ENCODE measurements around the gene TENT4B. TPM values are rescaled to one million over a fixed set of nuclear protein-coding genes. Genes with fewer than 3 reads are reported as not detected.

Gene TENT4B
- total RNA-seq, 3 donors from 2014 or later = 13.4 to 16.4 (median 13.6) TPM

DNA sequence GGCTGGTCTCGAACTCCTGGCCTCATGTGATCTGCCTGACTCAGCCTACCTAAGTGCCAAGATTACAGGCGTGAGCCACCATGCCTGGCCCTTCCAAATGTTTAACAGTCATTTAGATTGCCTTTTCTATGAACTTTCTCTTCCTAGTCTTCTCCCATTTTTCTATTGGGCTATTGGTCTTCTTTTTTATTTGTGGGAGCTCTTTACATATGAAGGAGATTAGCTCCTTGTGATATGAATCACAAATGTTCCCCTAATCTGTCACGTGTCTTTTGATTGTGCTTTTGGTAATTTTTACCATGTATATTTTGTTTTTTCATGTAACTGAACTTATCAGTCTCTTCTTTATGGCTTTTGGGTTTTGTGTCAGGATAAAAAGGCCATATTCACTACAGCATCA, 125.1 kb downstream of the TENT4B start:
- Histone ChIP-seq H3K9me3 (no peaks in the 10 kb centered on the region), H3K4me1 (no peaks in the 10 kb centered on the region), H3K4me3 (no peak overlapping the region), H3K27ac (no peak overlapping the region), H3K36me3 (no peaks in the 10 kb centered on the region), H3K27me3 (no peaks in the 10 kb centered on the region)
- intact Hi-C loops (cut with DNase I; ENCODE audit: low total_unique reads) = no loop called here
- DNase-seq (ENCODE audit: low spot score in 2 of 2) = no peak
- no peak for TF ChIP-seq POLR2A (IDR thresholded peaks at IDR 0.05)
- TF ChIP-seq, protein P1, sequence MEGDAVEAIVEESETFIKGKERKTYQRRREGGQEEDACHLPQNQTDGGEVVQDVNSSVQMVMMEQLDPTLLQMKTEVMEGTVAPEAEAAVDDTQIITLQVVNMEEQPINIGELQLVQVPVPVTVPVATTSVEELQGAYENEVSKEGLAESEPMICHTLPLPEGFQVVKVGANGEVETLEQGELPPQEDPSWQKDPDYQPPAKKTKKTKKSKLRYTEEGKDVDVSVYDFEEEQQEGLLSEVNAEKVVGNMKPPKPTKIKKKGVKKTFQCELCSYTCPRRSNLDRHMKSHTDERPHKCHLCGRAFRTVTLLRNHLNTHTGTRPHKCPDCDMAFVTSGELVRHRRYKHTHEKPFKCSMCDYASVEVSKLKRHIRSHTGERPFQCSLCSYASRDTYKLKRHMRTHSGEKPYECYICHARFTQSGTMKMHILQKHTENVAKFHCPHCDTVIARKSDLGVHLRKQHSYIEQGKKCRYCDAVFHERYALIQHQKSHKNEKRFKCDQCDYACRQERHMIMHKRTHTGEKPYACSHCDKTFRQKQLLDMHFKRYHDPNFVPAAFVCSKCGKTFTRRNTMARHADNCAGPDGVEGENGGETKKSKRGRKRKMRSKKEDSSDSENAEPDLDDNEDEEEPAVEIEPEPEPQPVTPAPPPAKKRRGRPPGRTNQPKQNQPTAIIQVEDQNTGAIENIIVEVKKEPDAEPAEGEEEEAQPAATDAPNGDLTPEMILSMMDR (IDR thresholded peaks at IDR 0.05) = no peak
- no peak for TF ChIP-seq POLR2AphosphoS5 (IDR thresholded peaks at IDR 0.05)

DNA sequence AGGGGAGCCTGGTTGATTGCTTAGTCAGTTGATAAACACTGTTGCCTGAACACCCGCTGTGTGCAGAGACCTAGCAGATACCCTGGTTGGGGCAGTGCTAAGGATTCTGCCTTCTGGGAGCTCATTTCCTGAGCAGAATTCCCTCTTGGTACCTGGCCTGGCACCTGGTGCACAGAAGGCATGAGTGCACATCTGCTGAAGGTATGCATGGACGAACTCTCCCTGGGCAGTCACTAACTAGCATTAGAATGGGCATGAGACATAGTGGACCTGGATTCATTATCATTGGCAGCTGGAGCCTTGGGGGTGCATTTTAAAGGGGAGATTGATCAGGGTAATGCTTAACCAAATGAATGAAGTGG, 126.4 kb downstream of the TENT4B start:
- no peak for DNase-seq (ENCODE audit: low spot score in 2 of 2)
- no peak for TF ChIP-seq POLR2AphosphoS5 (IDR thresholded peaks at IDR 0.05)
- TF ChIP-seq, protein P1 (IDR thresholded peaks at IDR 0.05) = no peak
- no peak for TF ChIP-seq POLR2A (IDR thresholded peaks at IDR 0.05)
- Histone ChIP-seq H3K9me3 (no peaks in the 10 kb centered on the region), H3K4me3 (no peak overlapping the region), H3K27me3 (no peaks in the 10 kb centered on the region), H3K4me1 (no peaks in the 10 kb centered on the region), H3K36me3 (no peaks in the 10 kb centered on the region), H3K27ac (no peak overlapping the region)
- intact Hi-C loops (cut with DNase I; ENCODE audit: low total_unique reads) = no loop called here

DNA sequence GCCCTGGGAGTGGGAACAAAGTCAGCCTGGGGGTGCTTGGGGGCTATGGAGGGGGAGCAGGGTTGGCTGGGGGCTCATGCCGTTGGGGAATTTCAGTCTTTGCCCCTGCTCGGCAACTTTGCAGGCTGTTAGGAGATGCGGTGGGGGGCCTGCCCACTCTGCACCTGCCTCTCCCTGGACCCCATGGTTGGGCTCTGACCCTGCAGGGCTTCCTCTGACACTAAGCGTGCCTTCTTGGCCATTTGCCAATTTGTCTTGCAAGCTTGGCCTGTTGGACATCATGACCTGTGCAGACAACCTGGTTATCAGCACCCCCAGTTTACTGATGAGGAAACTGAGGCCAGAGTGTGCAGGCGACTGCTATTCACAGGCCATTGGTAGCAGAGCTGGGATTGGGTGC, 127.8 kb downstream of the TENT4B start:
- no peaks in the 10 kb centered on the region for H3K4me1 ChIP-seq
- H3K36me3 ChIP-seq = no peaks in the 10 kb centered on the region
- intact Hi-C loops (cut with DNase I; ENCODE audit: low total_unique reads) = no loop called here
- TF ChIP-seq POLR2AphosphoS5 (IDR thresholded peaks at IDR 0.05) = no peak
- DNase-seq (ENCODE audit: low spot score in 2 of 2) = no peak
- no peak overlapping the region for H3K27ac ChIP-seq
- no peaks in the 10 kb centered on the region for H3K27me3 ChIP-seq
- no peak overlapping the region for H3K4me3 ChIP-seq
- no peaks in the 10 kb centered on the region for H3K9me3 ChIP-seq

Other genes starting within 250 kb of the TENT4B start
- gene CNEP1R1, start 128.1 kb upstream of the TENT4B start, total RNA-seq = 10 to 100 TPM; 16.5 to 20.8 (median 17.4) TPM
- gene HEATR3, start 87.3 kb upstream of the TENT4B start, total RNA-seq = 10 to 100 TPM; 16.6 to 31.1 (median 18.4) TPM
- gene ADCY7, start 113.2 kb downstream of the TENT4B start, total RNA-seq = 10 to 100 TPM in 2 of 3 donors, 1 to 10 TPM in 1; 6.2 to 30.7 (median 10.2) TPM
- 10 to 100 TPM; 42.0 to 53.9 (median 43.0) TPM for gene BRD7, start 215.7 kb downstream of the TENT4B start, total RNA-seq

Data from breast epithelium (tissue), 4 donors.